ENCODE data around the gene ALG8.

- TF ChIP-seq CTCF (IDR thresholded peaks at IDR 0.05): no peak
- no peak for TF ChIP-seq EZH2 (IDR thresholded peaks at IDR 0.05)
- TF ChIP-seq EZH2phosphoT487 (IDR thresholded peaks at IDR 0.05): no peak
These were observed 31.6 kb upstream of the ALG8 start for GRCh38 chr11:78170874-78171549.
